Activated naive CD4-positive, alpha-beta T cell treated with anti-CD3 and anti-CD28 coated beads, Interleukin-2, amount 10 ng/mL, durations not matched to agents 7 days and 5 days (primary cell): Measurements from ENCODE around the gene CAMK1G.

ENCODE experiments used
- CTCF ChIA-PET: fragments of 350-600 bp; sonication (Branson Sonifier 250); formaldehyde crosslinking; loops from one replicate; lab custom pipeline; 2021; ENCODE audit warnings: antibody characterized with exemption; lab: Charles Lee
- DNase-seq: peaks from one replicate; pipeline ENCODE4 v3.0.0-alpha.2; 2020
- H3K27ac Mint-ChIP-seq: one replicate; pipeline ENCODE4 v1.8.0; 2021; ENCODE audit warnings: mild to moderate bottlenecking, moderate library complexity, mixed read lengths
- H3K27me3 Mint-ChIP-seq: one replicate; pipeline ENCODE4 v1.8.0; 2021; ENCODE audit warnings: mild to moderate bottlenecking, mixed read lengths
- H3K36me3 Mint-ChIP-seq: one replicate; pipeline ENCODE4 v1.8.0; 2021; ENCODE audit warnings: mixed read lengths
- H3K4me1 Mint-ChIP-seq: one replicate; pipeline ENCODE4 v1.8.0; 2021; ENCODE audit warnings: mixed read lengths
- H3K4me3 Mint-ChIP-seq: one replicate; pipeline ENCODE4 v1.8.0; 2021; ENCODE audit warnings: mild to moderate bottlenecking, moderate library complexity, mixed read lengths
- H3K9me3 Mint-ChIP-seq: one replicate; pipeline ENCODE4 v1.8.0; 2021; ENCODE audit warnings: mixed read lengths

CAMK1G gene

GRCh38 chr1:209633335-209633997, 50.0 kb downstream of the CAMK1G start:
- no peak for DNase-seq
- no peaks in the 10 kb centered on the region for H3K9me3 Mint-ChIP-seq
- H3K27me3 Mint-ChIP-seq, result peaks cover 16% of the 10 kb centered on the region
- H3K4me3 Mint-ChIP-seq, result no peak overlapping the region
- peaks cover 11% of the 10 kb centered on the region for H3K4me1 Mint-ChIP-seq
- H3K27ac Mint-ChIP-seq, result no peak overlapping the region
- CTCF ChIA-PET, result interaction anchor here (2.5 kb wide), 1 partner anchor 56 kb away, joined by 8 read pairs; no protein-coding TSS in a partner anchor
- no peaks in the 10 kb centered on the region for H3K36me3 Mint-ChIP-seq

GRCh38 chr1:209634005-209634737, 50.7 kb downstream of the CAMK1G start:
- no peaks in the 10 kb centered on the region for H3K36me3 Mint-ChIP-seq
- CTCF ChIA-PET, result interaction anchor here (1.3 to 2.5 kb wide), 2 partner anchors 57 to 68 kb away, joined by 6 to 8 read pairs; no protein-coding TSS in a partner anchor
- H3K4me3 Mint-ChIP-seq, result no peak overlapping the region

GRCh38 chr1:209635850-209636249, 52.3 kb downstream of the CAMK1G start:
- Mint-ChIP-seq H3K36me3 (no peaks in the 10 kb centered on the region), H3K9me3 (no peaks in the 10 kb centered on the region), H3K4me3 (no peak overlapping the region), H3K4me1 (peaks cover 11% of the 10 kb centered on the region), H3K27me3 (peaks cover 13% of the 10 kb centered on the region), H3K27ac (no peak overlapping the region)
- CTCF ChIA-PET, result interaction anchor here (2.5 kb wide), 1 partner anchor 58 kb away, joined by 8 read pairs; no protein-coding TSS in a partner anchor
- no peak for DNase-seq

More at GRCh38 chr1:209634005-209634737, 50.7 kb downstream of the CAMK1G start:
- no peak overlapping the region for H3K27ac Mint-ChIP-seq
- peaks cover 11% of the 10 kb centered on the region for H3K4me1 Mint-ChIP-seq
- no peak for DNase-seq
- no peaks in the 10 kb centered on the region for H3K9me3 Mint-ChIP-seq
- peaks cover 16% of the 10 kb centered on the region for H3K27me3 Mint-ChIP-seq

GRCh38 chr1:209641832-209642172, 58.3 kb downstream of the CAMK1G start:
- Mint-ChIP-seq H3K4me3 (no peak overlapping the region), H3K9me3 (no peaks in the 10 kb centered on the region), H3K27me3 (peaks cover 17% of the 10 kb centered on the region), H3K36me3 (no peaks in the 10 kb centered on the region), H3K27ac (no peak overlapping the region), H3K4me1 (no peaks in the 10 kb centered on the region)
- DNase-seq, result no peak
- CTCF ChIA-PET, result interaction anchor here (1.1 to 1.9 kb wide), 5 partner anchors 10 to 106 kb away, joined by 3 to 6 read pairs (median 3); no protein-coding TSS in a partner anchor

- Mint-ChIP-seq H3K4me1 (no peaks in the 10 kb centered on the region), H3K27ac (no peak overlapping the region), H3K4me3 (no peak overlapping the region), H3K27me3 (peaks cover 20% of the 10 kb centered on the region), H3K9me3 (no peaks in the 10 kb centered on the region), H3K36me3 (no peaks in the 10 kb centered on the region)
- CTCF ChIA-PET, result interaction anchor here (1.1 to 1.9 kb wide), 5 partner anchors 9 to 105 kb away, joined by 3 to 13 read pairs (median 5); partner anchors contain the start of gene LAMB3
- DNase-seq, result no peak
Observed at GRCh38 chr1:209642816-209643215, 59.3 kb downstream of the CAMK1G start.

- peaks cover 18% of the 10 kb centered on the region for H3K27me3 Mint-ChIP-seq
- no peaks in the 10 kb centered on the region for H3K4me1 Mint-ChIP-seq
- no peak overlapping the region for H3K4me3 Mint-ChIP-seq
- H3K36me3 Mint-ChIP-seq, result no peaks in the 10 kb centered on the region
- DNase-seq, result no peak
- no peaks in the 10 kb centered on the region for H3K9me3 Mint-ChIP-seq
- CTCF ChIA-PET, result interaction anchor here (1.5 to 1.9 kb wide), 3 partner anchors 8 to 19 kb away, joined by 3 to 13 read pairs (median 5); partner anchors contain the start of gene LAMB3
- no peak overlapping the region for H3K27ac Mint-ChIP-seq
Observed at GRCh38 chr1:209643285-209644020, 59.9 kb downstream of the CAMK1G start.

- H3K4me3 Mint-ChIP-seq, result no peak overlapping the region
- H3K27me3 Mint-ChIP-seq, result peaks cover 17% of the 10 kb centered on the region
- H3K36me3 Mint-ChIP-seq, result no peaks in the 10 kb centered on the region
- H3K27ac Mint-ChIP-seq, result no peak overlapping the region
- peaks cover 11% of the 10 kb centered on the region for H3K4me1 Mint-ChIP-seq
- DNase-seq, result no peak
- H3K9me3 Mint-ChIP-seq, result no peaks in the 10 kb centered on the region
- CTCF ChIA-PET, result interaction anchor here (0.6 kb wide), 1 partner anchor 88 kb away, joined by 3 read pairs; no protein-coding TSS in a partner anchor
Observed at GRCh38 chr1:209645574-209646452, 62.3 kb downstream of the CAMK1G start.

GRCh38 chr1:209646558-209646957, 63.0 kb downstream of the CAMK1G start:
- CTCF ChIA-PET, result interaction anchor here (0.6 to 1.4 kb wide), 3 partner anchors 35 to 102 kb away, joined by 3 read pairs; no protein-coding TSS in a partner anchor
- Mint-ChIP-seq H3K4me3 (no peak overlapping the region), H3K9me3 (no peaks in the 10 kb centered on the region), H3K36me3 (no peaks in the 10 kb centered on the region), H3K27me3 (peaks cover 17% of the 10 kb centered on the region), H3K4me1 (peaks cover 19% of the 10 kb centered on the region), H3K27ac (no peak overlapping the region)
- peak; percentile 32 for DNase-seq

- CTCF ChIA-PET, result interaction anchor here (0.6 to 1.4 kb wide), 2 partner anchors 35 to 101 kb away, joined by 3 read pairs; no protein-coding TSS in a partner anchor
- Mint-ChIP-seq H3K36me3 (no peaks in the 10 kb centered on the region), H3K4me1 (peaks cover 23% of the 10 kb centered on the region), H3K4me3 (no peak overlapping the region), H3K27me3 (peaks cover 13% of the 10 kb centered on the region), H3K9me3 (no peaks in the 10 kb centered on the region), H3K27ac (no peak overlapping the region)
- DNase-seq, result no peak
Observed at GRCh38 chr1:209647156-209647555, 63.6 kb downstream of the CAMK1G start.

GRCh38 chr1:209648346-209648745, 64.8 kb downstream of the CAMK1G start:
- H3K9me3 Mint-ChIP-seq, result no peaks in the 10 kb centered on the region
- peaks cover 13% of the 10 kb centered on the region for H3K27me3 Mint-ChIP-seq
- H3K27ac Mint-ChIP-seq, result no peak overlapping the region
- no peak overlapping the region for H3K4me3 Mint-ChIP-seq
- CTCF ChIA-PET, result interaction anchor here (1.2 to 1.7 kb wide), 3 partner anchors 27 to 82 kb away, joined by 3 to 6 read pairs (median 3); partner anchors contain the start of gene G0S2
- H3K4me1 Mint-ChIP-seq, result peaks cover 32% of the 10 kb centered on the region
- no peak for DNase-seq
- H3K36me3 Mint-ChIP-seq, result no peaks in the 10 kb centered on the region

- Mint-ChIP-seq H3K4me3 (no peak overlapping the region), H3K4me1 (peaks cover 34% of the 10 kb centered on the region), H3K27me3 (peaks cover 13% of the 10 kb centered on the region), H3K36me3 (no peaks in the 10 kb centered on the region), H3K27ac (no peak overlapping the region), H3K9me3 (no peaks in the 10 kb centered on the region)
- DNase-seq, result no peak
- CTCF ChIA-PET, result interaction anchor here (0.8 to 1.7 kb wide), 9 partner anchors 9 to 99 kb away, joined by 3 to 11 read pairs (median 3); partner anchors contain the start of gene G0S2
Observed at GRCh38 chr1:209648931-209649776, 65.6 kb downstream of the CAMK1G start.

- Mint-ChIP-seq H3K4me1 (peaks cover 34% of the 10 kb centered on the region), H3K27ac (no peak overlapping the region), H3K36me3 (no peaks in the 10 kb centered on the region), H3K27me3 (peaks cover 8% of the 10 kb centered on the region), H3K4me3 (no peak overlapping the region), H3K9me3 (no peaks in the 10 kb centered on the region)
- DNase-seq, result no peak
- CTCF ChIA-PET, result interaction anchor here (1.1 to 1.9 kb wide), 4 partner anchors 10 to 98 kb away, joined by 3 to 11 read pairs (median 4); no protein-coding TSS in a partner anchor
Observed at GRCh38 chr1:209650454-209650853, 66.9 kb downstream of the CAMK1G start.
